ENCODE data around the gene CELF2. TPM values are rescaled to one million over a fixed set of nuclear protein-coding genes. Genes with fewer than 3 reads are reported as not detected.

CELF2 gene
- total RNA-seq, 3 donors from 2014 or later = 40.0 to 178 (median 45.6) TPM

GRCh38 chr10:11153766-11154165, 136.1 kb downstream of the CELF2 start:
- Histone ChIP-seq H3K4me3 (no peak overlapping the region), H3K27ac (no peak overlapping the region), H3K9me3 (no peaks in the 10 kb centered on the region), H3K36me3 (no peaks in the 10 kb centered on the region), H3K27me3 (no peaks in the 10 kb centered on the region), H3K4me1 (no peaks in the 10 kb centered on the region)
- no peak for DNase-seq (ENCODE audit: low spot score in 2 of 2)
- intact Hi-C loops (cut with DNase I; ENCODE audit: low total_unique reads) = no loop called here
- TF ChIP-seq CTCF (IDR thresholded peaks at IDR 0.05) (no peak), POLR2A (IDR thresholded peaks at IDR 0.05) (no peak), POLR2AphosphoS5 (IDR thresholded peaks at IDR 0.05) (no peak)

GRCh38 chr10:11154333-11154732, 136.7 kb downstream of the CELF2 start:
- H3K27ac ChIP-seq = no peak overlapping the region
- H3K9me3 ChIP-seq = no peaks in the 10 kb centered on the region
- no peaks in the 10 kb centered on the region for H3K36me3 ChIP-seq
- no peaks in the 10 kb centered on the region for H3K27me3 ChIP-seq
- H3K4me3 ChIP-seq = no peak overlapping the region
- no peak for DNase-seq (ENCODE audit: low spot score in 2 of 2)
- TF ChIP-seq CTCF (IDR thresholded peaks at IDR 0.05) = no peak
- TF ChIP-seq POLR2AphosphoS5 (IDR thresholded peaks at IDR 0.05) = no peak
- TF ChIP-seq POLR2A (IDR thresholded peaks at IDR 0.05) = no peak
- H3K4me1 ChIP-seq = no peaks in the 10 kb centered on the region
- intact Hi-C loops (cut with DNase I; ENCODE audit: low total_unique reads) = no loop called here

- H3K27ac ChIP-seq = no peak overlapping the region
- no peaks in the 10 kb centered on the region for H3K4me1 ChIP-seq
- DNase-seq (ENCODE audit: low spot score in 2 of 2) = no peak
- H3K4me3 ChIP-seq = no peak overlapping the region
- intact Hi-C loops (cut with DNase I; ENCODE audit: low total_unique reads) = no loop called here
- H3K9me3 ChIP-seq = no peaks in the 10 kb centered on the region
- H3K36me3 ChIP-seq = no peaks in the 10 kb centered on the region
- H3K27me3 ChIP-seq = no peaks in the 10 kb centered on the region
- TF ChIP-seq CTCF (IDR thresholded peaks at IDR 0.05) (no peak), POLR2AphosphoS5 (IDR thresholded peaks at IDR 0.05) (no peak), POLR2A (IDR thresholded peaks at IDR 0.05) (no peak)
Observed at GRCh38 chr10:11154849-11155498, 137.3 kb downstream of the CELF2 start.

GRCh38 chr10:11156480-11156879, 138.8 kb downstream of the CELF2 start:
- H3K9me3 ChIP-seq = no peaks in the 10 kb centered on the region
- H3K27ac ChIP-seq = no peak overlapping the region
- intact Hi-C loops (cut with DNase I; ENCODE audit: low total_unique reads) = no loop called here
- no peak overlapping the region for H3K4me3 ChIP-seq
- no peaks in the 10 kb centered on the region for H3K4me1 ChIP-seq
- TF ChIP-seq CTCF (IDR thresholded peaks at IDR 0.05) = no peak
- TF ChIP-seq POLR2AphosphoS5 (IDR thresholded peaks at IDR 0.05) = no peak
- no peak for TF ChIP-seq POLR2A (IDR thresholded peaks at IDR 0.05)
- no peaks in the 10 kb centered on the region for H3K27me3 ChIP-seq
- no peak for DNase-seq (ENCODE audit: low spot score in 2 of 2)
- no peaks in the 10 kb centered on the region for H3K36me3 ChIP-seq

GRCh38 chr10:11157292-11158076, 139.8 kb downstream of the CELF2 start:
- intact Hi-C loops (cut with DNase I; ENCODE audit: low total_unique reads) = no loop called here
- Histone ChIP-seq H3K27ac (no peak overlapping the region), H3K9me3 (no peaks in the 10 kb centered on the region), H3K27me3 (no peaks in the 10 kb centered on the region), H3K36me3 (no peaks in the 10 kb centered on the region), H3K4me1 (no peaks in the 10 kb centered on the region), H3K4me3 (no peak overlapping the region)
- no peak for DNase-seq (ENCODE audit: low spot score in 2 of 2)
- no peak for TF ChIP-seq POLR2A (IDR thresholded peaks at IDR 0.05)
- TF ChIP-seq CTCF (IDR thresholded peaks at IDR 0.05) = no peak
- no peak for TF ChIP-seq POLR2AphosphoS5 (IDR thresholded peaks at IDR 0.05)
